ENCODE results near the gene DYSF. TPM values are rescaled to one million over a fixed set of nuclear protein-coding genes. Genes with fewer than 3 reads are reported as not detected.

DYSF gene
- polyA plus RNA-seq, 3 donors from 2014 or later, result 3.4 to 5.0 (median 4.2) TPM

DNA sequence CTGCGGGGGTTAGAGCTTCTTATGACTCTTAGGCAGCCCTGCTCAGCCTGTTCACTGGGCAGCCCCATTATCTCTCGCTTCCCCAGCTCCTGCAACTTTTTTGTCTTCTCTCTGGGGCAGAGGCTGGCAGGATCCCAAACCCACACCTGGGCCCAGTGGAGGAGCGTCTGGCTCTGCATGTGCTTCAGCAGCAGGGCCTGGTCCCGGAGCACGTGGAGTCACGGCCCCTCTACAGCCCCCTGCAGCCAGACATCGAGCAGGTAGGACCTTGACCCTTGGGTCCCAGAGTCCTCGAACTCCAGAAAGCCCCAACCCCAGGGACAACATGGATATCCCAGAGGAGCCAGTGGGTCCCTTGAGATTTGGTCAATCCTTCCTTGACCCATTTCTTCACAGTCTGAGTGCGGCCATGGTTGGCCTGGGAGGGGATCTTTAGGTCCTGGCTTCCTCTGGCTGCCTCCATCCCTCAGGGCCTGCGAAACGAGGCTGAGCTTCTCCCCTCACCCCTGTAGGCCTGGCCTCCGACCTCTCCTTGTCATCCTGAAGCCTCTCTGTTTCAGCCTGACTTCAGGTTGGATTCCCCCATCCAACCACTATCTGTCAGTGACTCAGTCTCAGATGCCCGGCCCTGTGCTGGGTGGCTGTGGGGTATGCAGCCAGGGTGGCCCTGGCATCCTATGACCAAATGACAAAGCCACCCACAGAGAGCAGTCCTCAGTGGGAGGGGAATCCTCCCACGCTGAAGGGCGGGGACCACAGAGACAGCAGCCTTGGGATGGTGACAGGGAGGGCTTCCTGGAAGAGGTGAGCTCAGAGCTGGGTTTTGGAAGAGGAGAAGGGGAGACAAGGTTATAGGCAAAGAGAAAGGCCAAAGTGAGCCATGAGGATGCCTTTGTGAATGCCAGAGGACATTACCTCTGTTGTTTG, 214.2 kb downstream of the DYSF start:
- H3K4me1 Mint-ChIP-seq, result no peaks in the 10 kb centered on the region
- H3K4me3 Mint-ChIP-seq, result no peak overlapping the region
- H3K27me3 Mint-ChIP-seq (ENCODE audit: low read depth in 3 of 3), result peaks cover 2% of the 10 kb centered on the region in 3 donors
- no peaks in the 10 kb centered on the region for H3K9me3 Mint-ChIP-seq
- peaks cover 0 to 10% (median 0%) of the 10 kb centered on the region in 3 donors for H3K36me3 Mint-ChIP-seq
- H3K27ac Mint-ChIP-seq, result no peak overlapping the region
- no peak for DNase-seq

DNA sequence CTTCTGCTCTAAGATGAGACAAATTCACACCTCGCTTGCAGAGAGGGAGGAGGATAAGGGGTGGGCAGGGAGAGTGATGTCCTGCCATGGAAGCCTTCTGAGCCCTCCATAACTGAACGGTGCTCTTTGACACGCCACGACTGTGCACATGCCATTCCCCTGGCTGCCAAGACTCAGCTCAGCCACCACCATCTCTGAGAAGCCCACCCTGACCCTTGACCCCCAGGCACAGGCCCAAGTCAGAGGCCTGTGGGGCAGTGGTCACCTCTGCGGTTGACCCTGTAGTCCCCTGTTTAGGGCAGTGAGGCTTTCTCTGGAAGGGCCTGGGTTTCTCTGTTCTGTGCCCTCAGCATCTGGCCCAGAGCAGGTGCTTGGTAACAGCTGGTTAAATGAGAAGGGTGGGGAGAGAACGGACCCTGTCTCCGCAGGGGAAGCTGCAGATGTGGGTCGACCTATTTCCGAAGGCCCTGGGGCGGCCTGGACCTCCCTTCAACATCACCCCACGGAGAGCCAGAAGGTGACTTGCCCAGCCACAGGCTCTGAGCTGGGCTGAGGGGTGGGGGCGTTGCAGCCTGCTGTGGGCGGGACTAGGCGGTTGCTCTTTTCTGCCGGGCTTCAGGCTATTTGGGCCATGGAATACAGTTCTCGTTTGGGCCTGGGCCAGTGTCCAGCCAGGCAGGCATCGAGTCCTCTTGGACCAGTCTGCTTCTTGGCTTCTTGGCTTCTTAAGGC, 215.1 kb downstream of the DYSF start:
- no peaks in the 10 kb centered on the region for H3K9me3 Mint-ChIP-seq

DNA sequence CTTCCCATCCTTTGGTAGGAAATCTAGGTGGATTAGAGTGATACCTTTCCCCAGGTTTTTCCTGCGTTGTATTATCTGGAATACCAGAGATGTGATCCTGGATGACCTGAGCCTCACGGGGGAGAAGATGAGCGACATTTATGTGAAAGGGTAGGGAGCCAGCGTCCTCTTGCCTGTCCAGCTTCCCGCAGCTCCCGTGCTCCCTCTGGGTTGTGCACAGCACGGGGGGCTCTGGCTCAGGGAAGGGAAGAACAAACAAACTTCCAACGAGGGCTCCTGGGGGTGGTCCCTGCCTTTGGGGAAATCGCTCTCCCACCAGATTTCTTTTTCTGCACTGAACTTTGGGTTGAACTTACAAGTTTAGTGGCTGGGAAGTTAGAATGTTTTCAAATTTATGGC, 215.7 kb downstream of the DYSF start:
- H3K9me3 Mint-ChIP-seq, result no peaks in the 10 kb centered on the region
- no peak overlapping the region for H3K27ac Mint-ChIP-seq
- no peaks in the 10 kb centered on the region for H3K4me1 Mint-ChIP-seq
- peaks cover 0 to 10% (median 0%) of the 10 kb centered on the region in 3 donors for H3K36me3 Mint-ChIP-seq
- peaks cover 2% of the 10 kb centered on the region in 3 donors for H3K27me3 Mint-ChIP-seq (ENCODE audit: low read depth in 3 of 3)
- no peak for DNase-seq
- no peak overlapping the region for H3K4me3 Mint-ChIP-seq

More for the DNA sequence above, 215.1 kb downstream of the DYSF start:
- Mint-ChIP-seq H3K4me1 (no peaks in the 10 kb centered on the region), H3K27ac (no peak overlapping the region), H3K27me3 (ENCODE audit: low read depth in 3 of 3) (peaks cover 2% of the 10 kb centered on the region in 3 donors), H3K36me3 (peaks cover 0 to 10% (median 0%) of the 10 kb centered on the region in 3 donors), H3K4me3 (no peak overlapping the region)
- no peak for DNase-seq

GRCh38 chr2:71669628-71670429, 216.5 kb downstream of the DYSF start:
- peaks cover 0 to 4% (median 0%) of the 10 kb centered on the region in 3 donors for H3K36me3 Mint-ChIP-seq
- H3K4me1 Mint-ChIP-seq, result no peaks in the 10 kb centered on the region
- DNase-seq, result no peak
- peaks cover 0 to 2% (median 2%) of the 10 kb centered on the region in 3 donors for H3K27me3 Mint-ChIP-seq (ENCODE audit: low read depth in 3 of 3)
- no peak overlapping the region for H3K27ac Mint-ChIP-seq
- no peak overlapping the region for H3K4me3 Mint-ChIP-seq
- H3K9me3 Mint-ChIP-seq, result no peaks in the 10 kb centered on the region

- H3K27me3 Mint-ChIP-seq (ENCODE audit: low read depth in 3 of 3), result peaks cover 0 to 2% (median 2%) of the 10 kb centered on the region in 3 donors
- H3K36me3 Mint-ChIP-seq, result peaks cover 0 to 4% (median 0%) of the 10 kb centered on the region in 3 donors
- no peak overlapping the region for H3K27ac Mint-ChIP-seq
- H3K9me3 Mint-ChIP-seq, result no peaks in the 10 kb centered on the region
- DNase-seq, result no peak
- H3K4me3 Mint-ChIP-seq, result no peak overlapping the region
- H3K4me1 Mint-ChIP-seq, result no peaks in the 10 kb centered on the region
These were observed 217.1 kb downstream of the DYSF start for GRCh38 chr2:71670430-71670795.

DNA sequence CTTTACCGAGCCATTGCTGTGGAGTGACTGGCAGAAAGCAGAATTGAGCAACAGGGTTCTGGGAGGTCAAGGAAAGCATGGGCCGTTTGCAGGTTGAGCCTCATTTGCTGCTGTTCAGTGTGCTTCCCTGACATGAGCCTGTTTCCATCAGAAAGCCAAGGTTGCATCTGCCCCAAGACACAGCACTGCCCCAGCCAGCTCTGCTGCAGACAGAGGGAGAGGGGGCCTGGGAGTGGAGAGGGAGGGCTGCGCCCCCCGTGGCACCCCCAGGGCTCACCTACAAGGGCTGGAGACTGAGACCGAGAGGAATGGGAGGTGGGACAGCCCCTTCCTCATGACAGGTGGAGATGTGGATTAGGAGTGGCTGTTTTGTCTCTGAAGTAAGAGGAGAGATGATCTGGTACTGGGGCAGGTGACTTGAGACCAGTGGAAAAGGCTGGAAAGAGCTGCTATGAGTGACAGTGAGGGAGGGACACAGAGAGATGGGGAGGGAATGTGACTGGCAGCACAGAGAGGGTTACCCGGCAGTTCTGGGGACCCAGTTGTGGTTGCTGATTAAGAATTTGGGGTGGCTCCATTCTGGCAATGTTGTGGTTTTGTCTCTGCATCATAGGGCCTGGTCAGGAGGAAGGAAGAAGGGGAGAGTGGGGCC, 218.0 kb downstream of the DYSF start:
- no peak overlapping the region for H3K4me3 Mint-ChIP-seq
- H3K27ac Mint-ChIP-seq, result no peak overlapping the region
- H3K36me3 Mint-ChIP-seq, result peaks cover 0 to 4% (median 0%) of the 10 kb centered on the region in 3 donors
- no peak for DNase-seq
- H3K27me3 Mint-ChIP-seq (ENCODE audit: low read depth in 3 of 3), result peaks cover 0 to 2% (median 2%) of the 10 kb centered on the region in 3 donors
- H3K4me1 Mint-ChIP-seq, result no peaks in the 10 kb centered on the region
- H3K9me3 Mint-ChIP-seq, result no peaks in the 10 kb centered on the region

DNA sequence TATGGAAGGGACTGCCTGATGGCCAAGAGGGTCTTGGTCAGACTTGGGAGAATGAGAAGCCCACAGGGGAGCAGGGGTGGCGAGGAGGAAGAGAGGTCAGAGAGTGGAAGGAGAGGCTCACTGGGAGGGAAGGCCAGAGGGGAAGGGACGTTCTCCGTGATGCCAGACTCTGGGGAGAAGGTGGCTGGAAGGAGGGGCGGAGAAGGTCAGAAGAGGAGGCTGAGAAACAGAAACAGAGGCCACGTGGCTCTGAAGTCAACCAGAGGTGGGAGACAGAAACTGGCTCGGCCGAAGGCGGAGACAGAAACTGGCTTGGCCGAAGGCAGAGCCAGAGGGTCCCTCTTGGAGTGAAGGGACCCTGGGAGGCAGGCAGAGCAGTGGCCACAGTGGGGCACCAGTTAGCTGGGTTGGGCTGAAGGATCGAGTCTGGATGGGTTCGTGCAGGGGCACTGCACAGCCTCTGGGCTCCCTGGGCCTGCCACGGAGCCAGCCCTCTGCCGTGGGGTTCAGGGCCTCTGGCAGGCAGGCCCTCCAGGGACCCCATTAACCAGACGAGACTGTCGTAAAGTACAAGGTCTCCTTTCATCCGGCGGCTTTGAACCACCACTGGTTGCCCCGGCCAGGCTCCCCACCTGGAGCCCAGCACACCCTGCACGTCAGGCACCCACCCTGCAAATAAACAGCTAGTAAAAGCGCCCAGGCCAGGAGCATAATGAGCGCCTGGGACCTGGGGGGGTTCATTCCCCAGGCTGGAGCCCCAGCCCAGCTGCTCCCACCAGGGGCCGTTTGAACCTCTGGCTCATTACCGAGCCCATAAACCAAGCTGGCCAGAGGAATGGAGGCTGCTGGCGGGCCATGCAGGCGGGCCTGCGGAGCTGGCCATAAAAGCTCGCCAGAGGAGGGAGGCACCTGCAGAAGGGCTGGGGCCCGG, 218.8 kb downstream of the DYSF start:
- Mint-ChIP-seq H3K4me3 (no peak overlapping the region), H3K4me1 (no peaks in the 10 kb centered on the region), H3K9me3 (no peaks in the 10 kb centered on the region), H3K27me3 (ENCODE audit: low read depth in 3 of 3) (peaks cover 0 to 2% (median 2%) of the 10 kb centered on the region in 3 donors), H3K36me3 (no peaks in the 10 kb centered on the region), H3K27ac (peak overlapping the region in 1 of 6 donors; percentile 5)
- DNase-seq, result no peak

- Mint-ChIP-seq H3K27ac (no peak overlapping the region), H3K4me3 (no peak overlapping the region), H3K4me1 (no peaks in the 10 kb centered on the region), H3K9me3 (no peaks in the 10 kb centered on the region), H3K36me3 (no peaks in the 10 kb centered on the region), H3K27me3 (ENCODE audit: low read depth in 3 of 3) (peaks cover 0 to 2% (median 0%) of the 10 kb centered on the region in 3 donors)
- no peak for DNase-seq
These were observed 219.8 kb downstream of the DYSF start for GRCh38 chr2:71672826-71673795.

- no peak overlapping the region for H3K4me3 Mint-ChIP-seq
- H3K4me1 Mint-ChIP-seq, result no peaks in the 10 kb centered on the region
- H3K36me3 Mint-ChIP-seq, result no peaks in the 10 kb centered on the region
- DNase-seq, result no peak
- H3K27ac Mint-ChIP-seq, result peak overlapping the region in 1 of 6 donors; percentile 55
- H3K27me3 Mint-ChIP-seq (ENCODE audit: low read depth in 3 of 3), result peaks cover 0 to 2% (median 0%) of the 10 kb centered on the region in 3 donors
- no peaks in the 10 kb centered on the region for H3K9me3 Mint-ChIP-seq
These were observed 220.9 kb downstream of the DYSF start for GRCh38 chr2:71674158-71674851.

- no peak for DNase-seq
- Mint-ChIP-seq H3K9me3 (no peaks in the 10 kb centered on the region), H3K27me3 (ENCODE audit: low read depth in 3 of 3) (peaks cover 0 to 2% (median 0%) of the 10 kb centered on the region in 3 donors), H3K4me3 (no peak overlapping the region), H3K27ac (no peak overlapping the region), H3K4me1 (no peaks in the 10 kb centered on the region), H3K36me3 (no peaks in the 10 kb centered on the region)
These were observed 221.9 kb downstream of the DYSF start for GRCh38 chr2:71675296-71675695.

DNA sequence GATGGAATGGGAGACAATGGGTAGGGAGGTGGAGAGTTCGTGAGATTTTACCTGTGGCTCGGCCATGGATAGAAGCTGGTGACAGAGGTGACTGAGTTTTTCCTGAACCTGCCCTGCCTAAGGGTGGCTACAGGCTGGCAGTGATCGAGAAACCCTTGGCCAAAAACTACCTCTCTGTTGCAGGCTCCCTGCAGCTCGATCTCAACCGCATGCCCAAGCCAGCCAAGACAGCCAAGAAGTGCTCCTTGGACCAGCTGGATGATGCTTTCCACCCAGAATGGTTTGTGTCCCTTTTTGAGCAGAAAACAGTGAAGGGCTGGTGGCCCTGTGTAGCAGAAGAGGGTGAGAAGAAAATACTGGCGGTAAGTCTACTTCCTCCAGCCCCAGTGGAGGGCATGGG, 225.5 kb downstream of the DYSF start:
- no peak overlapping the region for H3K4me3 Mint-ChIP-seq
- H3K27me3 Mint-ChIP-seq (ENCODE audit: low read depth in 3 of 3), result no peaks in the 10 kb centered on the region
- H3K27ac Mint-ChIP-seq, result no peak overlapping the region
- no peaks in the 10 kb centered on the region for H3K9me3 Mint-ChIP-seq
- H3K36me3 Mint-ChIP-seq, result no peaks in the 10 kb centered on the region
- no peaks in the 10 kb centered on the region for H3K4me1 Mint-ChIP-seq
- DNase-seq, result no peak
